ENCODE measurements around the gene ZNF587.
A peak's percentile ranks its signal among the peaks of the same experiment; 100 is the strongest.
"Not testable (repeated sequence)": the region's sequence is repeated elsewhere in the genome, so short reads cannot be mapped to it uniquely, and the experiment has no call there.

The ZNF587 gene

GRCh38 chr19:57887195-57887941 lies 37.7 kb downstream of the ZNF587 start:
- no peak for DNase-seq (ENCODE audit: low read depth)

- no peak for DNase-seq (ENCODE audit: low read depth)
Measured at GRCh38 chr19:57888107-57888559, 38.5 kb downstream of the ZNF587 start.

- DNase-seq (ENCODE audit: low read depth), result peak; percentile 81
Measured at GRCh38 chr19:57888560-57889231, 39.0 kb downstream of the ZNF587 start, which contains the start of gene ZNF814. Gene ZNF814, minus strand, starts transcription at chr19:57889037. Its CDS starts 235 bp downstream, at chr19:57888802.

DNA sequence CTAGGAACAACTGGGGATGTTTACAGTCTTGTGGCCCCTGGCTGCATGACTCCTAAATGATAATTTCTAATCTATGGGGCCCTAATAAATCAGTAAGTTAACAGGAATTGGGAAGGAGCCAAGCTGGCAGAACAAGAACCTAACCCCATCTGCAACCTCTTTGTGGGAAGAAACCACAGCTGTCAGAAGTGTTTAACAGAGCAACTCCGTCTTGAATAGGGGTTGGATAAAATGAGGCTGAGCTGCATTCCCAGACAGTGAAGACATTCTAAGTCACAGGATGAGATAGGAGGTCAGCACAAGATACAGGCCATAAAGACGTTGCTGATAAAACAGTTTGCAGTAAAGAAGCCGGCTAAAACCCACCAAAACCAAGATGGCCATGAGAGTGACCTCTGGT lies 41.0 kb downstream of the ZNF587 start:
- not testable (repeated sequence) for DNase-seq (ENCODE audit: low read depth)

- no peak for DNase-seq (ENCODE audit: low read depth)
Measured at GRCh38 chr19:57900311-57900710, 50.7 kb downstream of the ZNF587 start.

DNA sequence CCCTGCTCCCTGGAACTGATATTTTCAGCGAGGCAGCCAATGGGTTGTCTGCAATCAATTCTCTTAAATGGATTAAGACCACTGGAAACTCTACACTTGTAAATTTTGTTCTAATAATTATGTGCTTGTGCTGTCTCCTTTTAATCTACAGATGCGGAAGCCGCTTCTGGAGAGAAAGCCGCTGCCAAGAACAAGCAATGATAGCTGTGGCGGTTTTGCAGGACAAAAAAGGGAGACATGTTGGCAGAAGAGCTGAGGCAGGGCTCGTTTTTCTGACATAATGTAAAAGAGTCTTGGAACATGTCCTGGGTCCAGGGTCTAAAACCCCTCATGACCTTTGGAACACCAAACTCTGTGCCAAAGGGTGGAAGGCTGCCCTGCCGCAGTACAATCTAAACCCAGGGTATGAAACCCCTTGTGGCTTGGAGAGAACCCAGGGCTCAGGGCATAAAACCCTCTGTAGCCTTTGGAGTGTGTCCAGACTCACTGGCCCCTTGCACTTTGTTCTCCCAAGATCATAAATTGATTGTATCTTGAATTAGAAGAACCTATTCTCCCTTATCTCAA lies 54.0 kb downstream of the ZNF587 start:
- no peak for DNase-seq (ENCODE audit: low read depth)

DNA sequence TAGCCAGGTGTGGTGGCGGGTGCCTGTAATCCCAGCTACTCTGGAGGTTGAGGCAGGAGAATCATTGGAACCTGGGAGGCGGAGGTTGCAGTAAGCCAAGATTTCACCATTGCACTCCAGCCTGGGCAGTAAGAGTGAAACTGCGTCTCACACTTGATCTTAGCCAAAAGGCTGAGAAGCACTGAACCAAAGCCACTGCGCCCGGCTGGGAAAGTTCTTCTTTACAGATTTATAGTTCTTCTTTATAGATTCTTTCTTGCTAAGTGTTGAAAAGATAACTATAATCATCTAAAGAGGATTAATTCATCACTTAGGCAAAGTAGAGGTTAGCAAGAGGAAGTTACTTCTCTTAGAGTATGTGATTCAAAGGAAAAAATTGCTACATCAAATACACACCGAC lies 55.6 kb downstream of the ZNF587 start:
- DNase-seq (ENCODE audit: low read depth), result no peak

DNA sequence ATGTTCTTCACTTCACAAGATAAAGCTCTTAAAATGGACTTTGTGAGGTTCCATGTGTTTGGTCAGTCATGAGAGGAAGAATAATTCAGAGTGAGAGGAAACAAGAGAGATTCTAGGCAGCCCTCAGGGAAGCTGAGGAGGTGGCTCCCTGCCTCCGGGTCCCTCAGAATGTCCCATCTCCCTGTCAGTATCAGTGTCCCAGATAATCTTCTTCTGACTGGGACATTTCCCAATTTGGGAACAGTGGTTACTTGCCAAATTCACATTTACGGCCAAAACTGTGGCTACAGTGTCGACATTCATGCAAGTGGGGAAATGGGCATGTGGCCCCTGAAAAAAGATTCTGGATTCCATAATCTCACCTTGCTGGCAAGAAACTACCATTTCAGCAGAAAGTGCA lies 57.7 kb downstream of the ZNF587 start:
- no peak for DNase-seq (ENCODE audit: low read depth)

DNA sequence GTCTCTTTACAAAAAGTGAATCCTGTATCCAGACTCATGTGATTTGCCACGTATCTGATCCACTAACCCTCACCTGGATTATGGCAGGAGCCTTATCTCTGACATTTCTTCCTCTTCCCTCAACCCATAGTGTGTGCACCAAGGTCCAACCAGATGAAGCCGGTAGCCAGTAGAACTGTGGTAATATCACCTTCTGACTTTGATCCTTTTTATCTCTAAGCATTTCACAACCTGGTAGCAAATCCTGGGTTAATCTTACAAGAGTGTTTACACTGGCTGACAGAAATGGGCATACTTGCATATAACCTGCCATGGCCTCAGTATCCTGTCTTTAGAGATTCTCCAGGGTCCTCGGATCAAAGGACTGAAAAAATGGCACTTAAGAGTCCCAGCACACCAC lies 64.9 kb downstream of the ZNF587 start:
- DNase-seq (ENCODE audit: low read depth), result no peak
